H1 (cell line): ENCODE results near the gene AP3B2.

Experiments
- JUN ChIP-seq: IDR thresholded peaks from 2 replicates; pipeline ENCODE4 v1.6.1; 2011; ENCODE audit warnings: low read depth, mild to moderate bottlenecking, improper control_type of control experiment, low read length
- POLR2A ChIP-seq, 2 experiments: IDR thresholded peaks; 1 replicate in 1 of 2; 2 replicates in 1 of 2; pipeline ENCODE4 v1.6.1; 2011; ENCODE audit warnings: low read depth in 2 of 2, low read length in 2 of 2, mild to moderate bottlenecking in 2 of 2; ENCODE audit errors: control extremely low read depth in 1 of 2
- RFX5 ChIP-seq: IDR thresholded peaks from 2 replicates; pipeline ENCODE4 v1.6.1; 2011; ENCODE audit warnings: low read depth, low read length, improper control_type of control experiment, borderline replicate concordance

- no peak for TF ChIP-seq RFX5
- TF ChIP-seq JUN: no peak
- TF ChIP-seq POLR2A (IDR thresholded peaks at IDR 0.05; ENCODE audit: control extremely low read depth in 1 of 2, low read depth in 2 of 2, low read length in 2 of 2): no peak
Measured at GRCh38 chr15:82650046-82650670, 59.5 kb downstream of the AP3B2 start.
